GM19372 (cell line): ENCODE data around the gene NUS1.
"Not testable (repeated sequence)": the region's sequence is repeated elsewhere in the genome, so short reads cannot be mapped to it uniquely, and the experiment has no call there.

Source experiments
- ATAC-seq: cut with Tn5 transposase; IDR thresholded peaks from one replicate; pipeline ENCODE4 v1.9.1; 2021; ENCODE audit warnings: mild to moderate bottlenecking, low read depth, moderate library complexity; ENCODE audit not compliant: unreplicated experiment

The NUS1 gene

GRCh38 chr6:117706936-117707509, 31.8 kb downstream of the NUS1 start:
- ATAC-seq = not testable (repeated sequence)

GRCh38 chr6:117711369-117711768, 36.1 kb downstream of the NUS1 start:
- no peak for ATAC-seq

- ATAC-seq = no peak
Measured at GRCh38 chr6:117718895-117719294, 43.6 kb downstream of the NUS1 start.

- ATAC-seq = not testable (repeated sequence)
Measured at GRCh38 chr6:117721520-117721919, 46.3 kb downstream of the NUS1 start.

GRCh38 chr6:117728626-117729025, 53.4 kb downstream of the NUS1 start:
- no peak for ATAC-seq

- no peak for ATAC-seq
Measured at GRCh38 chr6:117729613-117730012, 54.3 kb downstream of the NUS1 start.

GRCh38 chr6:117733341-117733740, 58.1 kb downstream of the NUS1 start:
- no peak for ATAC-seq

GRCh38 chr6:117739869-117740268, 64.6 kb downstream of the NUS1 start:
- no peak for ATAC-seq

GRCh38 chr6:117740605-117741004, 65.3 kb downstream of the NUS1 start:
- ATAC-seq = no peak

GRCh38 chr6:117750675-117751074, 75.4 kb downstream of the NUS1 start:
- not testable (repeated sequence) for ATAC-seq
